ENCODE results near the gene KXD1. TPM values are rescaled to one million over a fixed set of nuclear protein-coding genes. Genes with fewer than 3 reads are reported as not detected.

The KXD1 gene
- total and polyA plus RNA-seq, 2 donors (not counting 1 experiment from before 2014, with no cell fraction given): 90.0 to 166 TPM

GRCh38 chr19:18536475-18536874 is 21.2 kb upstream of the KXD1 start:
- CTCF ChIA-PET: no interaction called here
- H2AFZ ChIP-seq (ENCODE audit: insufficient read depth, low read depth, low read length, poor library complexity, severe bottlenecking): no peak overlapping the region
- intact Hi-C loops (cut with micrococcal nuclease): no loop called here
- no peak overlapping the region for H3K4me3 ChIP-seq (ENCODE audit: control extremely low read depth in 1 of 5, extremely low read depth in 1 of 5, insufficient read depth in 1 of 5, low read depth in 2 of 5, low read length in 4 of 5)
- H3K9ac ChIP-seq (ENCODE audit: low read length): no peak overlapping the region
- ATAC-seq (ENCODE audit: low read depth) (no peak), DNase-seq (no peak)
- no peaks in the 10 kb centered on the region for H3K27me3 ChIP-seq (replicated peaks in 1 of 4; ENCODE audit: control extremely low read depth in 1 of 4, control insufficient read depth in 3 of 4, insufficient read depth in 4 of 4, low read length in 3 of 4)
- H3K27ac Mint-ChIP-seq: no peak overlapping the region
- TF ChIP-seq EZH2 (IDR thresholded peaks at IDR 0.05; ENCODE audit: borderline replicate concordance, insufficient read depth, low read depth, low read length, poor library complexity, severe bottlenecking): no peak
- TF ChIP-seq CTCF (IDR thresholded peaks at IDR 0.05): no peak
- peaks cover 3% of the 10 kb centered on the region for H3K4me1 Mint-ChIP-seq
- peaks cover 5% of the 10 kb centered on the region for H3K79me2 ChIP-seq (ENCODE audit: control insufficient read depth, insufficient read depth, low read length)
- peaks cover 5 to 57% of the 10 kb centered on the region in 2 experiments for H3K36me3 ChIP-seq (replicated peaks in 1 of 2; ENCODE audit: control extremely low read depth in 1 of 2, control insufficient read depth in 1 of 2, extremely low read depth in 1 of 2, insufficient read depth in 2 of 2, low read length in 1 of 2)
- H3K4me3 Mint-ChIP-seq: no peak overlapping the region
- WGBS (ENCODE audit: insufficient coverage): 96% methylated on average over 7 of the region's 10 CpGs
- H3K4me1 ChIP-seq (ENCODE audit: control insufficient read depth in 2 of 2, insufficient read depth in 2 of 2, low read length in 2 of 2): no peaks in the 10 kb centered on the region
- peaks cover 0 to 3% (median 0%) of the 10 kb centered on the region in 3 donors for H3K9me3 ChIP-seq (ENCODE audit: control extremely low read depth in 1 of 3, control insufficient read depth in 2 of 3, insufficient read depth in 1 of 3, low read length in 2 of 3)
- H3K27me3 Mint-ChIP-seq: no peaks in the 10 kb centered on the region
- H3K9me3 Mint-ChIP-seq (ENCODE audit: insufficient read depth): no peaks in the 10 kb centered on the region
- no peaks in the 10 kb centered on the region for H4K20me1 ChIP-seq (ENCODE audit: control insufficient read depth, insufficient read depth, low read length, poor library complexity, severe bottlenecking)
- POLR2A ChIA-PET: no interaction called here
- no peak overlapping the region for H3K4me2 ChIP-seq (replicated peaks; ENCODE audit: low read depth, low read length, poor library complexity, severe bottlenecking)
- H3K27ac ChIP-seq (ENCODE audit: low read length in 2 of 2): no peak overlapping the region

- ATAC-seq (ENCODE audit: low read depth): no peak
- POLR2A ChIA-PET: no interaction called here
Measured at GRCh38 chr19:18537431-18537830, 20.2 kb upstream of the KXD1 start.

More at GRCh38 chr19:18537431-18537830, 20.2 kb upstream of the KXD1 start:
- Mint-ChIP-seq H3K4me3 (no peak overlapping the region), H3K4me1 (peaks cover 8% of the 10 kb centered on the region), H3K27me3 (no peaks in the 10 kb centered on the region), H3K27ac (no peak overlapping the region), H3K9me3 (ENCODE audit: insufficient read depth) (no peaks in the 10 kb centered on the region)
- no peak for DNase-seq
- Histone ChIP-seq H3K4me3 (ENCODE audit: control extremely low read depth in 1 of 5, extremely low read depth in 1 of 5, insufficient read depth in 1 of 5, low read depth in 2 of 5, low read length in 4 of 5) (no peak overlapping the region), H4K20me1 (ENCODE audit: control insufficient read depth, insufficient read depth, low read length, poor library complexity, severe bottlenecking) (no peaks in the 10 kb centered on the region), H3K27me3 (replicated peaks in 1 of 4; ENCODE audit: control extremely low read depth in 1 of 4, control insufficient read depth in 3 of 4, insufficient read depth in 4 of 4, low read length in 3 of 4) (no peaks in the 10 kb centered on the region), H3K4me2 (replicated peaks; ENCODE audit: low read depth, low read length, poor library complexity, severe bottlenecking) (no peak overlapping the region), H3K79me2 (ENCODE audit: control insufficient read depth, insufficient read depth, low read length) (peaks cover 14% of the 10 kb centered on the region), H3K9me3 (ENCODE audit: control extremely low read depth in 1 of 3, control insufficient read depth in 2 of 3, insufficient read depth in 1 of 3, low read length in 2 of 3) (no peaks in the 10 kb centered on the region), H3K4me1 (ENCODE audit: control insufficient read depth in 2 of 2, insufficient read depth in 2 of 2, low read length in 2 of 2) (peaks cover 6 to 7% of the 10 kb centered on the region in 2 donors), H3K27ac (ENCODE audit: low read length in 2 of 2) (no peak overlapping the region), H3K9ac (ENCODE audit: low read length) (no peak overlapping the region), H3K36me3 (replicated peaks in 1 of 2; ENCODE audit: control extremely low read depth in 1 of 2, control insufficient read depth in 1 of 2, extremely low read depth in 1 of 2, insufficient read depth in 2 of 2, low read length in 1 of 2) (peaks cover 5 to 55% of the 10 kb centered on the region in 2 experiments), H2AFZ (ENCODE audit: insufficient read depth, low read depth, low read length, poor library complexity, severe bottlenecking) (no peak overlapping the region)
- TF ChIP-seq EZH2 (IDR thresholded peaks at IDR 0.05; ENCODE audit: borderline replicate concordance, insufficient read depth, low read depth, low read length, poor library complexity, severe bottlenecking): no peak
- no peak for TF ChIP-seq CTCF (IDR thresholded peaks at IDR 0.05)
- intact Hi-C loops (cut with micrococcal nuclease): no loop called here
- CTCF ChIA-PET: no interaction called here
- 97% methylated on average over 17 of the region's 17 CpGs for WGBS (ENCODE audit: insufficient coverage)

Measured in B cell (primary cell).